HG02981 (cell line): ENCODE data around the gene TCAF1.
"Not testable (repeated sequence)": the region's sequence is repeated elsewhere in the genome, so short reads cannot be mapped to it uniquely, and the experiment has no call there.

Experiments used
- ATAC-seq: cut with Tn5 transposase; IDR thresholded peaks from one replicate; pipeline ENCODE4 v1.9.1; 2021; ENCODE audit warnings: mild to moderate bottlenecking, moderate library complexity; ENCODE audit not compliant: unreplicated experiment

Gene TCAF1

DNA sequence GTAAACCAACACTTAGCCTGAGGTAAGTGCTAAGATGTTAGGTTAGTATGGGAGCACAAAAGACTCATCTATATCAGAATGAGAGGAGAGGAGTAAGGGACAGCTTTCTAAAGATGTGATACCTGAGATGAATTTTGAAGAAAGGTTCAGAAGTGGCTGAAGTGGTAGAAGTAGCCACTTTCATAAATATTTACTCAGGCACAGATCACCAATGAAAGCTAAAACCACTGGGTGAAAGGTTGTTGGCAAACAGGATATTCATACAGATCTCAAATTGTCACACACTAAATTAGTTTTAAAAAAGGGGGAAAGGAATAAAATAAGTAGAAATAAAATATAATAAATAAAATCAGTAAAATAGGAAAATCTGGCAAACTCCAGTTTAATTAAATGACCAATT lies 30.4 kb downstream of the TCAF1 start:
- not testable (repeated sequence) for ATAC-seq

DNA sequence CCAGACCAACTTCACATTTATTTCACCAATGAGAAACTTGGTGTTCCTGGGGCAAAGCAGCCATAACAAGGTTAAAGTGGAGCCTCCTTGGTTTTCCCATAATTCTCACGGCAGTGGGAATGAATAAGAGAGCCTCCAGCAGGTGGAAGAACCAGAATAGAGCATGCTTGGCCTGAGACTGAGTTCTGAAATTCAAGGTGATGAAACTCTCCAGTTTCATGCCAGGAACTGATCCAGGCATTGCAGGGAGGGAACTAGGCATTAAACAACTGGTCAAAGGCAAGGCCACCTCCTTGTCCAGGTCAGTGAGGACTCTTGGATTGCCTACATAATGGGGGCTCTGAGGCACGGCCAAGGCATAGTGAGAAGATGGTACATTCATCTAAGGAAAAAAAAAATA lies 44.0 kb downstream of the TCAF1 start:
- not testable (repeated sequence) for ATAC-seq

DNA sequence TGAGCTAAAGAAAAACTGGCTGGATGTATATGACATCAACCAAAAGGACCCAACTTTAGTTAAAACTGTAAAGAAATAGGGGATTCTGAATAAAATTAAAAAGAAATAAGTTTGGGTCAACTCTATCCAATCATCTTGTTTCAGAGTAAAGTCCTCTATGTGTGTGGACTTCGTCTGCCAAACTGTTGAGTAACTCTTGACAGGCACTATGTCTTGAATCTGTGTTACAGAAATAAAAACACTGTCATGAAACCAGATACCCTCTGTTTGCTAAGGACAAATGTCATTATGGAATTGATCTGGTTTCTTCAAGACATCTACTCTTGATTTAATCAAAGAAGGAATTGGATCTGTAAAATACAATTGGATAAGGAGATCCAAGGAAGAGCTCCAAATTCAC lies 46.5 kb downstream of the TCAF1 start:
- not testable (repeated sequence) for ATAC-seq

DNA sequence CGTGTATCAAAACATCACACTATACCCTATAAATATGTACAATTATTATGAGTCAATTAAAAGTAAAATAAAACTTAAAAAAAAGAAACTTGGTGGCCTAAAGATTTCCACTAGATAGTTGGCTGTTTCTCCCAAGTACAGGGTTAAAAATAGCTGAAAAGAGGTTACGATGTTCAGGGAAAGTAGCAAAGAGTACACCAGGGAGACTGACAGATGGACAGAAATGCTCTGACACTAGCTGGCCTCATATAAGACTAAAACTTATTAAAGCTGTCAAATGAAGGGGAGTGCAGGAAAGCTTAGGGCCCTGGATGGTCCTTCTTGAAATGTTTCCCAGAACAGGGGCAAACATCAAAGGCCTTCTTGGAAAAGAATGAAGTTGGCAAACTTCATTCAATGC lies 51.3 kb downstream of the TCAF1 start:
- no peak for ATAC-seq

DNA sequence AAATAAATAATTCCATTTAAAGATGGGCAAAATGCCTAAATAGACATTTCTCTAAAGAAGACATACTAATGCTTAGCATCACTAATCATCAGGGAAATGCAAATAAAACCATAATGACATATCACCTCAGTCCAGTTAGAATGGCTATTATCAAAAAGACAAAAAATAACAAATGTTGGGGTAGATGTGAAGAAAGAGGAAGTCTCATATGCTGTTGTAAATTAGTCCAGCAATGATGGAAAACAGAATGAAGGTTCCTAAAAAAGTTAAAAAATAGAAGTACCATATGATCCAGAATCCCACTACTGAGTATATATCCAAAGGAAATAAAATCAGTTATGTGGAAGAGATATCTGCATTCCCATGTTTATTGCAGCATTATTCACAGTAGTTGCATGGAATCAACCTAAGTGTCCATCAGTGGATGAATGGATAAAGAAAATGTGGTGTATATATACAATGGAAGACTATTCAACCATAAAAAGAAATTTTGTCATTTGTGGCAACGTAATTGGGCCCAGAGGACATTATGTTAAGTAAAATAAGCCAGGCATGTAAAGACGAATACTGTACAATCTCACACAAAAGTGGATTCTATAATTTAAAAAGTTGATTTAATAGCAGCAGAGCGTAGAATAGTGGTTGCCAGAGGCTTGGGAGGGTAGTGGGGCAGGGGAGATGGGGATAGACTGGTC lies 52.0 kb downstream of the TCAF1 start:
- no peak for ATAC-seq

DNA sequence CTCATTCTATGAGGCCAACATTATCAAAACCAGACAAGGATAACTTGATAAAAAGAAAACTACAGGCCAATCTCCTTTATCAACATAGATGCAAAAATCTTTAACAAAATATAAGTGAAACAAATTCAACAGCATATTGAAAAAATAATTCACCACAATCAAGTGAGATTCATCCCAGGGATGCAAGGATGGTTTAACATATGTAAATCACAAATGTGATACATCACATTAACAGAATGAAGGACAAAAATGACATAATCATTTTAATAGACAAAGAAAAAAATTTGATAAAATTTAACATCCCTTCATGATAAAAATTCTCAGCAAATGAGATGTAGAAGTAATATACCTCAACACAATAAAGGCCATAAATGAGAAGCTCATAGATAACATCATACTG lies 53.8 kb downstream of the TCAF1 start:
- no peak for ATAC-seq

DNA sequence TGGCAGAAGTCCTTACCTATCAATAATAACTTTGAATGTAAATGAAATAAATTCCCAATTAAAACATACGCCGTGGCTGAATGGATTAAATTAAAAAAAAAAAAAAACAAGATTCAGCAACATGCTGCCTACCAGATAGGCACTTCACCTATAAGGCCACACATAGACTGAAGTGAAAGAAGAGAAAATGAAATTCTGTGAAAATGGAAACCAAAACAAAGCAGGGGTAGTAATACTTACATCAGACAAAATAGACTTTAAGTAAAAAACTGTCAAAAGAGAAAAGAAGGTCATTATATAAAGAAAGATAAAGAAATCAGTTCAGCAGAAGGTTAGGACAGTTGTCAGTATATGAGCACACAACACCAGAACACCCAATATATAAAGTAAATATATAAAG lies 55.3 kb downstream of the TCAF1 start:
- ATAC-seq: no peak

DNA sequence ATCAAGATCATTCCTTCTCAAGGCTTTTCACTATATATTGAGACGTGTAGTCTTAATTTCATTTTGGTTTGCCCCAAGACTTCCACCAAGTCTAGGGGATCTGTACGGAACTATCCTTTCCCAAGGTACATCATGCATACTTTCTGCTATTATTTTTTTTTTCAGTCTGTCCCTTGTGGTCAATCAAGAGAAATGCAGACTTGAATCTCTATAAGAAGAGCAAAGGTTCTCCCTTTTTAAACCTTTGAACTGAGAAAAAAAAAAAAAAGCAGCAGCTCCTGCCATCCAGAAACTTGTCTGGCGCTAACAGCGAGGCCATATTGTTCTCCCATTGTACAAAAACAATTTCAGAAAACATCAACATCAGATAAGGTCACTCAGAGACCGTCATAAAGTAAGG lies 60.3 kb downstream of the TCAF1 start:
- ATAC-seq: not testable (repeated sequence)

DNA sequence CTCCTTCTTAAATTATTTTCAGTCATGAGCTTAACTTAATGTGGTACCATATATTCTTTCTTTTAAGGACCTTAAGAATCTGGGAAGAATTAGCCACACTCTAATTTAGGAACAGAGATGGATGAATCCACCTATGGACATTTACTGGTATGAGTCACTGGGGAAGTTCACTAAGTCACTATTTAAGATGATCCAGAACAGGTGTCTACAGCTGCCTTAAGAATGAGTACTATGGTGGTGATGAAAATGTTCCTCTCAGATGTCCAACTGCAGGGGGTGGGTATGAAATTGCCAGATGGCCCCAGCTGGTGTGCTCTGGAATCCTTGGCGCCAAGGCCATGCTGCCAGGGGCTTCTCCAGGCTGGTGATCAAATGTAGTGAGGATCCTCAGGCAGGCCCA lies 61.9 kb downstream of the TCAF1 start:
- not testable (repeated sequence) for ATAC-seq

DNA sequence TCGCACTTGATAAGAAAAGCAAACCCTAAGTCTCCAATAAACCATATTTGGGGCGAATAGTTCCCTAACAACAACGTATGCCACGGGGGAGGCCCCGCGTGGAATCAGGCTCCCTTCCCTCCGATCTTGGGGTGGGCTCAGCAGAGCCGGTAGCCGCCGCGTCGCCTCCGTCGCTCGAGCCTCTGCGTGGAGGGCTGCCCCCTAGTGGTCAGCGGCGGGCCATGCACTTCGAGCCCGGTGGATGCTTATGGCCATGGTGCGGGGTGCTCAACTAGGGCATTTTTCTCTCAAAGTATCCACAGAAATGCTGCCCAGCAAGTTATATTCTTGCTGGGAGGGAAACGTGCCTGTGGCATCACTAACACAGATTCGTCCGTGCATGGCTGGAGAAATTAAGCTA lies 64.8 kb downstream of the TCAF1 start:
- peak; percentile 58 for ATAC-seq

DNA sequence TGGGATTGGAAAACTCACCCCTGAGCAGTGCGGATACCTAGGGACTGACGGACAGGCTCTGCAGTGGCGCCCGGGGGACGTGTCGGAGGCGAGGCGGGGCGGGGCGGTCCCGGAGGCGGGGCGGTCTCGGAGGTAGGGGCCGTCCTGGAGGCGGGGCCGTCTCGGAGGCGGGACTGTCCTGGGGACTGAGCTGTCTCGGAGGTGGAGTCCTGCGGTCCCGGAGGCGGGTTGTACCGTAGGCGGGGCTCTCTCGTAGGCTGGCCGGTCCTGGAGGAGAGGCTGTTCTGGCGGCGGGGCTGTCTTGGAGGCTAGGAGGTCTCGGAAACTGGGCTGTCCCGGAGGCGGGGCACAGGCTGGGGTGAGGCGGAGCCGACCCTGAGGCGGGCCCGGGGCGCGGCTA lies 65.4 kb downstream of the TCAF1 start:
- peak; percentile 79 for ATAC-seq

DNA sequence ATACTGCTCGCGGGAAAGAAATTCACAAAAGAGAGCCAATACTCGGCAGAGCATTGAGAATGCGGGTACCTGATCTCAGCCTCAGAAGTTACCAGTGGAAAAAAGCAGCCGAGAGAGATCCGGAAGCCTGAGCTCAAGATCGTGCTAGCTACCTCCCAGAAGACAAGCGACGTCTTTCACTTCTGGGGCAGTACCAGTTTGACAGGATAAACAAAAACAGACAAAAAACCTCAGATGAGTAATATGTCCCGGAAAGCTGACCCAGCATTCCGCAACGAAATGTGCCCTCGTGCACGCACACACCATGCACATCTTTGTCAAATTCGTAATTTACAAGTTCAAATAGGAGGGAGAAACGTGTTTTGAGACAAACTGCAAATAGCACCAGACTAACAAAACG lies 65.9 kb downstream of the TCAF1 start:
- ATAC-seq: peak; percentile 29

DNA sequence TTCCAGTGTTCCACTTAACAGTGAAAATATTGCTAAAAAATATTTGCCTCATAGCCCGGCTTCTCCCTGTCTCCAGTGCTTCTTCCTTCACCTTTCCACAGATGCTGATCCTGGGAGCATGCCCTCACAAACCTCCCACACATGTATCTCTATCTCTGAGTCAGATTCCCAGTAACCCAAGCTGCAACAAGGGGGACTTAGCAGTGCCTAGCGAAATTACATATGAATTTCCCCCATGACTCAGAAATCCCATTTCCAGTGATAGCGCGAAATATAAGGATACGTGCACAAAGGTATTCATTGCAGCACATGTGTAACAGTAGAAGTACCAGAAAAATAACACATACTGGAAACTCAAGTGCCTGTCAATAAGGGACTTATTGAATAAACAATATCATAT lies 75.4 kb downstream of the TCAF1 start:
- not testable (repeated sequence) for ATAC-seq

DNA sequence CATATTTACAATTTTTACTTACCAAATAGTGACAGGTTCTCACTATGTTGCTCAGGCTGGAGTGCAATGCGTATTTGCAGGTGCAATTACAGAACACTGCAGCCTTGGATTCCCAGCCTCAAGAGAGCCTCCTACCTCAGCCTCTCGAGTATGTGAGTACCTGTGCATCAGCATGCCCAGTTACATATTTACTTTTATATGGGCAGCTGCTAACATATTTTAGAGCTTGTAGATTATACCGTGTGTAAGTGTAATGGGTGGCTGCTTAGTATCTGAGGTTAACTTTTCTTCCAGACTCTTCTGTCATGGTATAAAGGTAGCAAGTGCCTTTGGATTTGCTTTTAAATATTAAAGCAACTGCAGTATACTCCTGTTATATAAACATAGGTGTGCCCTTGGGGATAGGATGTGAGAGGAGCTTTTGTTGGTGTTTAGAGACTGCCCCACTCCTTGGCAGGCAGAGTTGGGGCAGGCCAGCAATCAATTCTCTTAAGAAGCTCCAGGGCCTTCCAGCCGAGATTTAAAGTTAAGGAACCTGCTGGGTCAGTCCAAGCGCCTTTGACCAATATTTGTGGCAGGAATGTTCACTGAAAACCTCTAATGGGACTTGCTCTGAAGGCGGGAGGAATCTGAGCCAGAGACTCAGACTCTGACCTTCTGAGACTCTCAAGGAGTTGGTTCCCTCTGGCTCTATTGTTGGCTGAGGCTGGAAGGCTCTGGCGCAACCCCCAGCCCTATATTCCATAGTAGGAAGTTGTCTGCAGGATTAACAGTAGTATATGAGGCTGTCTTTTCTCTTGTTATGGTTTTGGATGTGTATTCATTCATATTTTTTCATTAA lies 77.5 kb downstream of the TCAF1 start:
- not testable (repeated sequence) for ATAC-seq

DNA sequence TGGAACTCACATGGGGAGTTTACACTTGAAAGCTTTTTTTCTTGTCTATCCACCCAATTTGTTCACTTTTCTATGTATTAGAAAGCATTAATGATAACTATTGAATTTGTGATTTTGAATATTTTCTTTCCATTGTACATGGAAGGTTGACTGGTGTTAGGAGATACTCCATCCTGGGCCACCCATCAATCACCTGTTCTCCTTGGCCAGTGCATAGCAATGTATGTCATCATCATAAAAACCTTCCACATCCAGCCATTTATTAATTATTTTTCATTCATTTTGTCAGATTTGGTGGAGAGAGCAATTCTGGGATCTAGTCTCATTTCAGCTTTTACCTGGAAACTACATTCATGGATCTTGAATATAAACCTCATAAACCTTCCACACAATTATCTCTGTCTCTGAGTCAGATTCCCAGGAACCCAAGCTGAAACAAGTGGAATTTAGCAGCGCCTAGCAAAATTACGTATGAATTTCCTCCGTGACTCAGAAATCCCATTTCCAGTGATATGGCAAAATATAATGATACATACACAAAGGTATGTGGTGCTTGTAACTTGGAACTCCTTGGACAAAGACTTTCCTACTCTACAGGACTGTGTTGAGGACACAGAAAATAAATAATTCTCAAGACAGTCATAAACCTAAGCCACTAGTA lies 78.2 kb downstream of the TCAF1 start:
- ATAC-seq: not testable (repeated sequence)

DNA sequence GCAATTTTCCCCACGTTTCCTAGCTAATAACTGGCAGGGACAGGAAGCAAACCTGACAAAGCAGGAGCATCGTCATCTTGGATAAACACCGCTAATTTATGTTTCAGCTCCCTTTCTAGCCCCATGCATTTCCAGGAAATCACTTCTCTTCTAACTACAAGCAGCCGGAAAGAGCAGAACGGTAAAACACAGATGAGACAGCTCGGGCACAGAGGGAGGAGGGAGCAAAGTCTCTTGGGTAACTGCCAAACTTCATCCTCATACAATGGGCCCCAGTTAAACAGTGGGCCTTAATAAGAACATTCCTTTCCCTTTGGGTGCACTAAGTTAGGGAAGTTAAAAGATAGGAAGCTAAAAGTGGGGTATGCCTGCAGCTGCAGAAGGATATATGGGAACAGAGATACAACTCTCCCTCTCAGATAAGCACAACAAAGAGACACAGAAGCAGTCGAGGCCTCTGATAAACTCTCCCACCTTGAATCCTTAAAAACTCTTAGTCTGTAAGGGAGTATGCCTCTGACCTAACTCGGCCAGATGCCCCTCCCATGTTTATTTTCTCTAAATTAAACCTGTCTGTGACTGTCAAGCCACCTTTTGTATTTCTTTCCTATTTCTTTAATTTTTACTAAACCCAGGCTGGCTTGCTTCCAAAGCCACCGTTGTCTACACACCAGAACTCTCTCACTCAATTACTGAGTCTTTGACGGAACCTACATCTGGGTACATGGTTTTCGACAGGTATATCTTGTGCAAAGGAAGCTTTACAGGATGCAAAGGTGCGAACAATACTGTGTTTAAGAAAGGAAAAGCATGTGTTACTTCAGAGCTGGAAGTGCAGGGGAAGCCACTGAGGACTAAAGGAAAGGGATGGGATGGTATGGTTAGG lies 80.3 kb downstream of the TCAF1 start:
- ATAC-seq: not testable (repeated sequence)

DNA sequence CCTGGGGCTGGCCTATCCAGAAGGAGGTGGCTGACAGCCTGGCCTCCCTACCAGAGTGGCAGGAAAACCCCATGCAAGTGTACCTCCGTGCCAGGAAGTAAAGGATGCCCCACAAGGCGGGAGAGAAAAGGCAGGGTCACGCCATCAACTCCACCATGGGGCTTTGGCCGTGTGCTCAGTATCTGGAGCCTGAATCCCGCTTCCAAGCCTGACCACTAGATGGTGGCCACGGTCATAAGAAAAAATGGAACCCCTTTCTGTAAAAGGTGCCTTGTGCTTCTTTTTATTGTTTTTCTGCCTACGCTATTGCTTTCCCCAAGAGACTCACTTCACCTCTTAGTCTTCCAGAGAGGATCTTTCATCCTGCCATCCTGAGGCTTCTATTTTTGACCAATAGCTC lies 84.1 kb downstream of the TCAF1 start:
- ATAC-seq: peak; percentile 75

DNA sequence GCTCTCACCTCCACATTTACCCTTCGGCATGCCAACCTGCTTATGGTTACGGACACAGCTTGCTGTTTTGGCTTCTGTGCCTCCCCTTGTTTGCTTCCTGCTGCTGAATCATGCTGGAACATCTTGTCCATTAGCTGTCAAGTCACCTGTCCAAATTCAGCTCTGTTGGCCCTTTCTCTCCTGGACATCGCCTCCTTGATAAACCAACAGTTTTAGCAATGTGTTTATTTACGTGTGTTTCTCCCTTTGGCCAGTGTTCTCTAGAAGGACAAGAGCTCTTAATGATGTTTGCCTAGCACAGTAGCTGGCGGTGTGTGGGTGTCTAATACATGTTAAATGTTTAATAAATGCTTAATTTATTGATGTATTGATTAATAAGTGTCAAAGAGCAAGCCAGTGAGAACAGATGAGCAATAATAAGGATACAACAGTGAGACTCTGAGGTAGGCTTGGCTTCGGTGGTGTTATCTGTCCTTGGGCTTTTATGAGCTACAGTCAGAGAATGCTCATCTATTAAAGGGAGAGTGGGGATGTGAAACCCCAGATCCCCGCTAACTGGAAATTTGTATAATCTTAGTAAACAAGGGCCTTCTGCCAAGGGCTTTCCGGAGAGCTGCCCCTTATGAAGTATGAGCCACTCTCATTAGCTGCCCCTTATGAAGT lies 85.4 kb downstream of the TCAF1 start:
- not testable (repeated sequence) for ATAC-seq

DNA sequence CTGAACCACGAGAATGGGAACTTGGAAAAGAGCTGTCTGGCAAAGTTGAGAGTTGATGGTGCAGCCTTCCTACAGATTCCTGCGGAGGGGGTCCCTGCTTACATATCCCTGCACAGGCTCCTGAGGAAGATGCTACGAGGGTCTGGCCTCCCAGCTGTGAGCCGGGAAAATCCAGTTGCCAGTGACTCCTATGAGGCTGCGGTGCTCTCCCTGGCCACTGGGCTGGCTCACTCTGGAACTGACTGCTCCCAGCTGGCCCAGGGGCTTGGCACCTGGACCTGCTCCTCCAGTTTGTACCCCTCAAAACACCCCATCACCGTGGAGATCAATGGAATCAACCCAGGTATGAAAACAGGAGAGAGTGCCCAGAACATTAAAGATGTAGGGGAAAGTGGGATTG lies 91.3 kb downstream of the TCAF1 start:
- not testable (repeated sequence) for ATAC-seq

DNA sequence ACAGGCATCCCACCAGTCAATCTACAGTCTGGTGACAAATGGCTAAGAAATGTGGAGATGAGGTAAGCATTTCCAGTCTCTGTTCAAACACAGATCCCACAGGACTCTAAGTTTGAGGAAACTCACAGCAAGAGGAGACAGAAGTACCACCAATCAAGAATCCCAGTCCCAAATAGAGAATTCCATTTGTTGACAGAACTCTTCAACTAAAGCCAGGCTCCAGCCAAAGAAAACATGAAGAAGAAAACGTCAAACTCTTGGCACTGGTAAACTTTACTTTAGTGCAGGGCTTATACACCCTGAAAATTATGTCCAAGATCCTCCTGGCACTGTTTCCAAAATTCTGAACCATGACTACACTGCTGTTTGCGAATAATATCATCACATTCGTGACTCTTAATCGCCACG lies 95.3 kb downstream of the TCAF1 start:
- not testable (repeated sequence) for ATAC-seq
